ENCODE measurements around the gene MIOX.

The MIOX gene

GRCh38 chr22:50520826-50521453, 34.3 kb downstream of the MIOX start:
- DNase-seq, result no peak

DNA sequence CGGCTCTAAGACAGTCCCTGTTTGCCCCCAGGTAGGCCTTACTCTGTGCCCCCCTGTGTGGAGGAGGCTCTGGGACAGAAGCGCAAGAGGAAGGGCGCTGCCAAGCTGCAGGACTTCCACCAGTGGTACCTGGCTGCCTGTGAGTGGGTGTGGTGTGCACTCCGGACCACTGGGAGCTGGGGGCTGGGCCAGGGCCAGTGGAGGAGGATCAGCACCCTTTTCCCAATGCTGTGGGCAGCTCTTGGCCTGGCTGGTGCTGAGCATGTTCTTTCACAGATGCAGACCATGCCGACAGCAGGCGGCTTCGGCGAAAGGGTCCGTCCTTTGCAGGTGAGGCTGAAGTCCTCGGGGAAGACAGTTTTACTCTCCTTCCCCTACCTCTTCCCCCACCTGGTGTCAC, 35.1 kb downstream of the MIOX start:
- DNase-seq, result no peak

DNA sequence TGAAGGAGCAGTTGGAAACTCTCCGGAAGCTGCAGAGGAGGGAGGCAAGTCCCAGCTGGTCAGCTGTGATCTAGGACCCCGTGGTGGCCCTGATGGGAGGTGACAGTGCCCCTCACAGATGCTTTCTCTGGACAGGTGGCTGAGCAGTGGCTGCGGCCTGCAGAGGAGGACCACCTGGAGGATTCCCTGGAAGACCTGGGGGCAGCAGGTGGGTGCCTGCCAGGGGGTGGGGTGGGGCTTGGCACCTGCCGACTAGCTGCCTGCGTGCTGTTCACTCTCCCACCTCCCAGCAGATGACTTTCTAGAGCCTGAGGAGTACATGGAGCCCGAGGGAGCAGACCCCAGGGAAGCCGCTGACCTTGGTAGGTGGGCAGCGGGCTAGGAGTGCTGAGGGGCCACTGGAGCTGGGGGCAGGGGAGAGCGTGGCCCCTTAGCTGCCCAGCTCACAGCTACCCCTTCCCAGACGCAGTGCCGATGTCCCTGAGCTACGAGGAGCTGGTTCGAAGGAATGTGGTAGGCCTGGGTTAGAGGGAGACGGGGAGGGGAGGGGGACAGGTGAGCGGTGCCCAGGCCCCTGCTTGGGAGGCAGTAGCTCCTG, 35.6 kb downstream of the MIOX start:
- no peak for DNase-seq

DNA sequence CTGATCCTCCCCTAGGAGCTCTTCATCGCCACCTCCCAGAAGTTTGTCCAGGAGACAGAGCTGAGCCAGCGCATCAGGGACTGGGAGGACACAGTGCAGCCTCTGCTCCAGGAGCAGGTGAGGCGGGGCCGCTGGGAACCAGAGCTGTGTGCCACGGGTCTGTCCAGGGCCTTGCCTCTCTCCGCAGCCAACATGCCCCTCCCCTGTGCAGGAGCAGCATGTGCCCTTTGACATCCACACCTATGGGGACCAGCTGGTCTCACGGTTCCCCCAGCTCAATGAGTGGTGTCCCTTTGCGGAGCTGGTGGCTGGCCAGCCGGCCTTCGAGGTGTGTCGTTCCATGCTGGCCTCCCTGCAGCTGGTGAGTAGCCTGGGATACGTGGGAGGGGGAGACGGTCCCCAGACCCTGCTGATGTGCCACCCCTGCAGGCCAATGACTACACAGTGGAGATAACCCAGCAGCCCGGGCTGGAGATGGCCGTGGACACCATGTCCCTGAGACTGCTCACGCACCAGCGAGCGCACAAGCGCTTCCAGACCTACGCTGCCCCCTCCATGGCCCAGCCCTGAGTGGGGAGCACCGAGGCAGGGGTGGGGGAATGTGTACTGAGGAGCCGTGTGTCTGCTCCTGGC, 36.3 kb downstream of the MIOX start:
- no peak for DNase-seq

DNA sequence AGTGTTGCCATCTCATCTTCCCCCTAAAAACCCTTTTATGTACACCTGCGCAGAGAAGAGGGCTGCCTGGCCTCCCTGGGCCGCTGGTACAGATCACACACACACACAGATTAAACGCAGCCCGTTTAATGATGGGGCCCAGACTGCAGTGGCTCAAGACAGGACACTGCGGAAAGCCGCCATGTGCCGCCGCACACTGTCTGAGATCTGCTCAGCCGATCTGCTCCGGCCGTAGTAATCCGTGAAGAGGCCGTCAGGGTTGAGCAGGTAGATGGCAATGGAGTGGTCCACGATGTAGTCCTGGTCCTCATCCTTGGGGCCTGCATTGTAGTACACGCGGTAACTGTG, 36.8 kb downstream of the MIOX start:
- DNase-seq, result no peak

- no peak for DNase-seq
Observed at GRCh38 chr22:50523806-50524675, 37.4 kb downstream of the MIOX start.

- no peak for DNase-seq
Observed at GRCh38 chr22:50524676-50525103, 38.0 kb downstream of the MIOX start.

DNA sequence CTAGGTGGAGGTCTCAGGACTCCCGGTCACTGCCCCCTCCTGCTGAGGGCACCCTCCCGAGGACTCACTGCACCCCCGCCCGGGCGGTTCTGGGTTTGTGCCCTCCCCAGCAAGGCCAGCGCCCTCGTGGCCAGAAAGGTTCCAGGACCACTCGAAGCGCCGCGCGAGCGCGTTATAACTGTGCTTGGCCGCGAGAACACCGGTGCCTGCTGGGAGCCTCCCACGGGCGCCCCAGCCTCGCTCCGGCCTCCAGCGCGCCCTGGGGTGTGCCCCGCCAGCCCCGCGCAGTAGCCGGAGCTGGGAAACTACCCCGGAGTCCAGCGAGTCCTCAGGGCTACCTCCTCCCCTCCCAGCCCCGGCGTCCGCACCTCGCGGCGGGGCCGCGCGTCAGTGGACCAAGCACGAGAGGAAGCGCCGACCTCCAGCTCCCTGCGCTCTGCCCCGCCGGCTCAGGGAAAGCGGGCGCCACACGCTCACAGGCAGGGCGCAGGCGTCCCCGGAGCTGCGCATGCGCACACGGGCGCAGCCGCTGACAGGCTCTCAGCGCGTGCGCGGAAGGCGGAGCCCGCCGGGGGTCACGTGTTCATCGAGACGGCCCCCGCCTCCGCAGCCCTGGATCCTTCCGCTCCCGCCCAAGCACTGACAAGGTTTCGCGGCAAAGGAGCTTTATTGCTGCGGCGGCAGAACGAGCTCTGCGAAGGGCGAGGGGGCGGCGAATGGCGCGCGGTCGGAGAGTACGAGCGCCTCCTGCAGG, 38.6 kb downstream of the MIOX start, which contains the start of gene SCO2:
Gene SCO2 (minus strand): TSS at position 495 of the 754 bp plus-strand sequence. CDS start 1,187 bp downstream, outside the sequence.
- peak; percentile 99 for DNase-seq

GRCh38 chr22:50525858-50526107, 39.1 kb downstream of the MIOX start:
- no peak for DNase-seq

DNA sequence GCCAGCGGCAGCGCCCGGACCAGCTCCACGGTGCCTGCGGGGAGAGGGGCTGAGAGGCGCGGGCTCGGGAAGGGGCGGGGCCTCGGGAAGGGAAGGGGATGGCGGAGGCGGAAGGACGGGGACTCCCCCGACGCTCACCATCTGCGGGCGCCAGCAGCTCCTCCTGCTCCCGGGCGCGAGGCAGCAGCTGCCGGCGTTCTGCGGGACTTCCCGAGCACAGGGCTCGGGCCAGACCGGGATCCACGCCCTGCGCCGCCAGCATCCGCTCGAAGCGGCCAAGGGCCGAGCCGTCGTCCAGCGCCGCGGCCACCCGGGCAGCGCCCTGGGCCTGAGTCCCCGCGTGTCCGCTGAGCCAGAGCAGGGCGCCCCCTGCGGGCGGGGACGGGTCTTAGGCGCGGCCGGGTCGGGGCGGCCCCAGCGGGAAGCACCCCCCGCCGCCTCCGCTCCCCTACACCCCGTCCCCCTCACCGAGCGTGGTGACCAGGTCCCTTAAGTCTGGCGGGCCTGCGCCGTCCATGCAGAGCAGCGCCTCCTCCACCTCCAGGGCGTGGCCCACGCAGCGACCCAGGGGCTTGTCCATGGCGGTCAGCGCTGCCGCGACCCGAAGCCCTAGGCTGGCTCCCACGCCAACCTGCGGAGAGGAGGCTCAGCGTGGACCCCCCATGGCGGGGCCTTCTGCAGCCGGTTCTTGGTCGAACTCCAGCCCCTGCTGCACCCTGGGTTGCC, 39.6 kb downstream of the MIOX start:
- DNase-seq, result peak; percentile 87

- DNase-seq, result no peak
Observed at GRCh38 chr22:50526834-50527801, 40.5 kb downstream of the MIOX start.

- DNase-seq, result no peak
Observed at GRCh38 chr22:50527921-50528681, 41.4 kb downstream of the MIOX start.

- DNase-seq, result no peak
Observed at GRCh38 chr22:50528682-50529415, 42.2 kb downstream of the MIOX start.

- no peak for DNase-seq
Observed at GRCh38 chr22:50529416-50529896, 42.8 kb downstream of the MIOX start.

DNA sequence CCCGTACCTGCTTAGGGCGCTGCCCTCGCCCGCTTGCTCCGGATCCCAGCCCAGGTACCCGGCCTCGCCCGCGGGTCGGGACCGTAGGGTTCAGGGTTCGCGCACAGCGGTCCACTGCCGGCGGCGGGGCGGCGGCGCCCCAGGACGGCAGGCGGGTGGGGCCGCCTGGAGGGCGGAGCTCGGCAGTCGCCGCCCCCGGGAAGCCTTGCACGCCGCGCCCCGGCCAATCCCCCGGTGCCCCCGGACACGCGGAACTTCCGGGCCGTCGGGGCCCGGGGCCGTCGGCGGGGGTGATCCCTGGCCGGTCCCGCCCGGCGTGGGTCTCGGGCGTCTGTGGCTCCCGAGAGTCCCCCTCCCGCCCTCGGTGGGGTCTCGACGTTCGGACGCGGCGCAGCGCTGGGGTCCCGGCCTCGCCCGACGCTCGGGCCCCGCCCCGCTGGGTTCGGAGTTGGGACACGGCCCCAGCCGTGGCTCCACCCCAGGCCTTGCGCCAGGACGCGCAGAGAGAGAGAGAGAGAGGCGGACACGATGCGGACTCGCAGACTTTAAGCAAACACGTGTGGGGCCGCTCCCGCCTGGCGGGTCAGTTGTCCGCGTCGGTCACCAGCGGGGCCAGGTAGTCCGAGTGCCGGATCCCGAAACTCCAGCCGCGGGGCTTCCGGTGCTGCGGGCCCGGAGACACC, 43.4 kb downstream of the MIOX start, which contains the start of gene TYMP:
Gene TYMP (minus strand): TSS at position 116 of the 683 bp plus-strand sequence. CDS start 303 bp downstream, outside the sequence.
- DNase-seq, result peak; percentile 72

DNA sequence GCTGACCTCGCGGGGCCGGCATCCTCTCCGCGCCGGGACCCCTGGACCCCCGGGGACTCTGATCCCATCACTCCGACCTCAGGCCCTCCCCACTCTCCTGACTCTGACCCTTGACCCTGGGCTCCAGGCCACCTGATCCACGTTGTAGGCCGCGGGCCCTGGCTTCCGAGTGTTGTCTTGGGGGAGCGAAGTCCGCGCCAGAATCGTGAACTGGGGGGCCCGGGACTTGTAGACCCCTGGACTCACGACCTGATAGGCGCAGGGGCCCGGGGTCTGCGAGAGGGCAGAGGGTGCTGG, 43.9 kb downstream of the MIOX start:
- no peak for DNase-seq

DNA sequence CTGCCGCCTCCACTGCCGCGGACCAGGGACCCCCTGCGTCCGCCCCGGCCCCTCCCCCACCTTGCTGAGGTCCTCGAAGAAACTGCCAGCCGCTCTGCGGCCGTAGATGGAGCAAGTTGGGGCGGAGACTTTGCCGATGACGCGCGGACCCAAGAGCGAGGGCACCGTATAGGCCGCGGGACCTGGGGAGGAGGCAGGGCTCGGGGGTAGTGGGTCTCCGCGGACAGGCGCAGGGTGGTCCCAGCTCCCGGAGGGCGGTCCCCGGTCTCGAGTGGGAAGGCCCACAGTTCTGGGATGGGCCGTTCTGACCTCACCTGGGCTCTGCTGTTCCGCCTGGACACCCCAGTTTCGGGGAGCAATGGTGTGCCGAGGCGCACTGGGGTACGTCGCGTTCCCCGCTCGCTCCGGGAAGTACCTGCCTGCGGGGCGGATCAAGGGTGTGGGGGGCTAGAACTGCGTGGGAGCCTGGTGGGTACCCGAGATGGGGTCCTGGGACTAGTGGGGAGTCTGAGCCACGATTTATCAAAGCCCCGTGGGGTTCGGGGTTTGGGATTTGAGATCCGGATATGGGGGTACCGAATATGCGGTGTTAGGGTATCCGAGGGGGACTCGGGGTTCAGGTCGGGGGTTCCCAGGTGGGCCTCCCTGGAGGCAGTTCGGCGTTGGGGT, 44.4 kb downstream of the MIOX start:
- peak; percentile 78 for DNase-seq

DNA sequence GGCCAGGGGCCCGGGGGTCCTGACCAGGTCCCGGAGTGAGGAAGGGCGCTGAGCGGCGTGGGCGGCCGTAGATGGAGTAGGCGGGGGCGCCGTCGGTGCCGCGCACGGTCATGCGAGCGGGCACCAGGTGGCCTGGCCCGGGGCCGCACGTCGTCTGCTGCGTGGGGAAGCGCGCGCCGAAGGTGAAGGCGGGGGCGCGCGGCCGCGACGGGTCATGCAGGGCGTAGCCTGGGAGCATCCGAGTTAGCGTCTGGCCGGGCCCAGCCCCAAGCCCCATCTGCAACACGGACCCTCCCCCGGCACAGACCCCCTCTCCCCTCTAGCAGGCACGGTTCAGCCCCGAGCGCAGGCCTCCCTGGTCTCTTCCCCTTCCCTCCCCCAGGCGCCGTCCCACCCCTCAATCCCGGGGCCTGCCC, 44.9 kb downstream of the MIOX start:
- DNase-seq, result peak; percentile 68
